ENCODE data around the gene CD53. TPM values are rescaled to one million over a fixed set of nuclear protein-coding genes. Genes with fewer than 3 reads are reported as not detected.

The CD53 gene
- total RNA-seq, 4 donors from 2014 or later, result 12.0 to 45.0 (median 22.5) TPM

- no peak for TF ChIP-seq CTCF (IDR thresholded peaks at IDR 0.05)
- Histone ChIP-seq H3K27ac (no peak overlapping the region), H3K9me3 (peaks cover 0 to 51% (median 2%) of the 10 kb centered on the region in 4 donors), H3K4me3 (no peak overlapping the region), H3K36me3 (peaks cover 0 to 80% (median 17%) of the 10 kb centered on the region in 3 donors), H3K4me1 (no peaks in the 10 kb centered on the region), H3K27me3 (no peaks in the 10 kb centered on the region)
- DNase-seq (ENCODE audit: low spot score in 2 of 2), result no peak
- 94 to 95% methylated on average over 10 of the region's 10 CpGs for WGBS, 2 donors
Observed at GRCh38 chr1:110948038-110948810, 75.3 kb downstream of the CD53 start.

Other genes starting within 250 kb of the CD53 start
- gene KCNA3, start 198.2 kb upstream of the CD53 start, total RNA-seq, result 1 to 10 TPM in 2 of 4 donors, under 1 TPM in 2; 0.30 to 3.9 (median 1.2) TPM
- gene LRIF1, start 90.8 kb downstream of the CD53 start, total RNA-seq, result 10 to 100 TPM in 2 of 4 donors, 1 to 10 TPM in 2; 3.9 to 10.9 (median 8.7) TPM

Data from tibial nerve (tissue), 4 donors.